NCI-H526 treated with DMSO at 0.1 percent for 48 hours (cell line): Measurements from ENCODE around the gene CAPN15.
"Not testable (repeated sequence)": the region's sequence is repeated elsewhere in the genome, so short reads cannot be mapped to it uniquely, and the experiment has no call there.

Experiments
- DNase-seq: peaks from one replicate; lab custom pipeline; 2025; lab: John Stamatoyannopoulos, UW

The CAPN15 gene

GRCh38 chr16:527015-527903 lies at the start of gene CAPN15:
Gene CAPN15, plus strand, starts transcription at chr16:527712. Its CDS starts 19,127 bp downstream, at chr16:546839.
- peak; percentile 63 for DNase-seq

GRCh38 chr16:478287-478686 lies 49.2 kb upstream of the CAPN15 start:
- DNase-seq: not testable (repeated sequence)

- no peak for DNase-seq
These were observed 44.9 kb upstream of the CAPN15 start for GRCh38 chr16:482468-483185.

DNA sequence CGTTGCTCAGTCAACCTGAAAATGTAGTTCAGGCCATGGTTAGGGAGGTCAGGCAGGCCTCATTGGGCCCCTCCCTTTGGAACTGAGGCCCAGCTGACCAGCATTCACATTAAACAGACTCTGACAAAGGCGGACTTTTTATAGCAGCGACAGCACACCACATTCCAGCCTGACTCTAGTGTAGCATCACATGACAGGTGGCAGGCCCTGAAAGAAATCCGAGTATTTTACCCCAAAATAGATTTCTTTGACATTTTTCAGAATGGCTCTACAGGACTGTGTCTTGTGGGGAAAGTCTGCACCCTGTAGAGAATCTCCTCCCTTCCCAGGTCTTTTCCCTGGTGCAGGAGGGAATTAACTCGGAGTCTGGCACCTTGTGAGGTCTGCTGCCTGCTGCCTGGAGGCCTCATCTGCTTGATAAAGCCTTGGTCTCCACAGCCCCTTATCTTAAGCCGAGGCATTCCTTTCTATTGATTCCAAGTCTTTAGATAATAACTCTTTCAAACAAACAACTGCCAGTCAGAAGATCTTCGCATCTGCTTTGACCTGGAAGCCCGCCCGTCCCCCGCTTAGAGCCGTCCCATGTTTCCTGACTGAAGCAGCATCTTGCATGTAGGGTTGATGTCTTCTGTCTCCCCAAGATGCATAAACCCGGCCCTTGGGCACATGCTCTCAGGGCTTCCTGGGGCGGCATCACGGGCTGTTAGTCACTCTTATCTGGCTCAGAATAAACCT lies 44.0 kb upstream of the CAPN15 start:
- DNase-seq: no peak

- DNase-seq: no peak
These were observed 37.9 kb upstream of the CAPN15 start for GRCh38 chr16:489606-490005.

- no peak for DNase-seq
These were observed 36.7 kb upstream of the CAPN15 start for GRCh38 chr16:490768-491167.

- no peak for DNase-seq
These were observed 36.1 kb upstream of the CAPN15 start for GRCh38 chr16:491220-491919.

DNA sequence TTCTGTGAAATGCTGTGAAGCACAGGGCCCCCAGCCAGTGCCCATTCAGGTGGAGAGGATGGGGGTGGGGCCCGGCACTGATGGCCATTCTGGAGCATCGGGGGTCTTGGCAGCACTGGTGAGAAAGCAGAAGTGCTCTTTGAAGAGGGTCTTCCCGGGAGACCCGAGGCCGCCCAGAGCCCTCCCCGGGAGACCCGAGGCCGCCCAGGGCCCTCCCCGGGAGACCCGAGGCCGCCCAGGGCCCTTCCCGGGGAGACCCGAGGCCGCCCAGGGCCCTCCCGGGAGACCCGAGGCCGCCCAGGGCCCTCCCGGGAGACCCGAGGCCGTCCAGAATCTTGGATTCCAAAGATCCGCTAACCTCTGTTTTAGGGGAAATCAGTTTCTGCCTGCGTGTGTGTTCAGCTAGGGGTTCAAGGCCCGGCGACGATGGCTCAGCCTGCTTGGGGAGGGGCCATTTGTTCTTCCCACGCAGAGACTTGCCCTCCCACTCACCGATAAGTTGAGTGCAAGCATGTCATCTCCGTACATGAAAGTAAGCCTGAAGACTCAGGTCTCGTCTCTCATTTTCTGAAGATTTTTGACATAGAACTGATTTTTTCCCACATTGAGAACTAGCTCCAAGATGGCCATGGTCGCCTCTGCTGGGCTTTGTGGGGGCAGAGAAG lies 35.2 kb upstream of the CAPN15 start:
- no peak for DNase-seq

DNA sequence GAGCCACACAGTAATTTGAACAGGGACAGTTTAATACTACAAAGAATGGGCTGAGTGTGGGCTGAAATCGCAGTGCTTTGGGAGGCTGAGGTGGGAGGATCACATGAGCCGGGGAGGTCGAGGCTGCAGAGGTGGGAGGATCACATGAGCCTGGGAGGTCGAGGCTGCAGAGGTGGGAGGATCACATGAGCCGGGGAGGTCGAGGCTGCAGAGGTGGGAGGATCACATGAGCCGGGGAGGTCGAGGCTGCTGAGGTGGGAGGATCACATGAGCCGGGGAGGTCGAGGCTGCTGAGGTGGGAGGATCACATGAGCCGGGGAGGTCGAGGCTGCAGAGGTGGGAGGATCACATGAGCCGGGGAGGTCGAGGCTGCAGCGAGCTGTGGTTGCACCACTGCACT lies 32.8 kb upstream of the CAPN15 start:
- not testable (repeated sequence) for DNase-seq

- DNase-seq: no peak
These were observed 32.3 kb upstream of the CAPN15 start for GRCh38 chr16:495127-495748.

DNA sequence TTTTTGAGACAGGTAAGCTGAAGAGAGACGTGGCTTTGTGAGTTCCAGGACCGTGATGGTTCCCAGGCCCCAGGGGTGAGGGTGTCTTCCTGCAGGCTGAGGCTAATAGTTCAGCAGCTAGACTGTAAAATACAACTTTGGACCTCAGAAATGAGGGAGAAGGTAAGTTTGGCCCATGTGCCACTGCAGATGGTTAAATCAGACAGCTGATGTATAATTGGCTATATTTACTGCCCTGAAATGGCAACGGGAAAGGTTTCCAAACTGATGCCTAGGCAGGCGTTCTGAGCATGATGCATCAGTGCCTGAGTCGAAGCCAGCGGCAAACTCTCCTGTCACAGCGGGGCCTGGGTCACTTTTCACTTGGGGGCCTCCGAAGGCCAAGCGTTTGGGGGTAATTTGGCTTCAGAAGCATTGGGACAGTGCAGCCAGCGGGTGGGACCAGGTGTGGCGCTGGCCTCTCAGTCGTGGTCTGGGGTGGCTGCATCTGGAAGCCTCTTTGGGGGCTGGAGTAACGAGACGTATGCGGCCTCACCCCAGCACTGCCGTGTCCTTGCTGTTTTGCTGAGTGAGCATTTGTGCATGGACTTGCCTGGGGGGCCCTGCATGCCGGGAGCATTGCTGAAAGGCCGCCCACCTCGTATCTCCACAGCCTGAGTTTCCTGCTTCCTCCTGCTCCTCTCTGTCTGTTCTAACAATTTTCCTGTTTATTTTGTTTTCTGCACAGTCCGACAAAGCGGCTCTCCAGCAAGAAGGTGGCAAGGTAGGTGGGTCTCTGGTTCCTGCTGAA lies 31.2 kb upstream of the CAPN15 start:
- no peak for DNase-seq

GRCh38 chr16:497258-497657 lies 30.3 kb upstream of the CAPN15 start:
- no peak for DNase-seq

GRCh38 chr16:499924-500323 lies 27.6 kb upstream of the CAPN15 start:
- no peak for DNase-seq

- DNase-seq: no peak
These were observed 26.8 kb upstream of the CAPN15 start for GRCh38 chr16:500709-501108.

DNA sequence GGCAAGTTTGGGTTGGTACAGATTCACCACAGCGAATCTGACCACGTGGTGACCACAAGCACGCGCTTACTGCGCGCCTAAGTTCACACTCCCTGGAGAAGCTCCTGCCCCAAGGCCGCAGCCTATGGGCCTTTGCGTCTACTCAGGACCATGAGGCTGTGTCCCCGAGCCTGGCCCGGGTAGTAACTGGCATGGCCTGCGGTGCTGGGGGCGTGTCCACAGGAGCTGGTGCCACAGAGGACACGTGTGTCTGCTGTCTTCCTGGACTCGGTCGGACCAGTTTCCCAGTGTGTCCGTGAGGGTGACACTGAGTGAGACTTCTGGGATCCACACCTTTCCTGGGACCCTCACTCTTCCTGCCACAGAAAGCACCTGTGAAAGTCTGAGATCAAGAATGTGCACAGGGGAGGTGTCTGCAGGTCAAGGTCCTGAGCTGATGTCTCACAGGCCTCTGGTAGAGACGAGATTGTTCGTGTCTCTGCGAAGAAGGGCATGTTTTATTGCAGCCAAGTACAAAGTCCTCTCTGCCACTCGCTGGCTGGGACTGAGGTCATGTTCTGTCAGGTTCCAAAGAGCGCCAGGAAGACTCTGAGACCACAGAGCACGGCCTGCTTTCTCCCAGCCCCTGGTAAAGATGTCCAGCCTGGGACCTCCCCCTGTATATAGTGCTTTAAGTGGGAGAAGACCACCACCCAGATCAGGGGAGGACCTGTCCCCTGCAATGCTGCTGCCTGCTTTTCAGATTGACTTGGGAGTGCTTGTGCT lies 25.2 kb upstream of the CAPN15 start:
- DNase-seq: no peak

DNA sequence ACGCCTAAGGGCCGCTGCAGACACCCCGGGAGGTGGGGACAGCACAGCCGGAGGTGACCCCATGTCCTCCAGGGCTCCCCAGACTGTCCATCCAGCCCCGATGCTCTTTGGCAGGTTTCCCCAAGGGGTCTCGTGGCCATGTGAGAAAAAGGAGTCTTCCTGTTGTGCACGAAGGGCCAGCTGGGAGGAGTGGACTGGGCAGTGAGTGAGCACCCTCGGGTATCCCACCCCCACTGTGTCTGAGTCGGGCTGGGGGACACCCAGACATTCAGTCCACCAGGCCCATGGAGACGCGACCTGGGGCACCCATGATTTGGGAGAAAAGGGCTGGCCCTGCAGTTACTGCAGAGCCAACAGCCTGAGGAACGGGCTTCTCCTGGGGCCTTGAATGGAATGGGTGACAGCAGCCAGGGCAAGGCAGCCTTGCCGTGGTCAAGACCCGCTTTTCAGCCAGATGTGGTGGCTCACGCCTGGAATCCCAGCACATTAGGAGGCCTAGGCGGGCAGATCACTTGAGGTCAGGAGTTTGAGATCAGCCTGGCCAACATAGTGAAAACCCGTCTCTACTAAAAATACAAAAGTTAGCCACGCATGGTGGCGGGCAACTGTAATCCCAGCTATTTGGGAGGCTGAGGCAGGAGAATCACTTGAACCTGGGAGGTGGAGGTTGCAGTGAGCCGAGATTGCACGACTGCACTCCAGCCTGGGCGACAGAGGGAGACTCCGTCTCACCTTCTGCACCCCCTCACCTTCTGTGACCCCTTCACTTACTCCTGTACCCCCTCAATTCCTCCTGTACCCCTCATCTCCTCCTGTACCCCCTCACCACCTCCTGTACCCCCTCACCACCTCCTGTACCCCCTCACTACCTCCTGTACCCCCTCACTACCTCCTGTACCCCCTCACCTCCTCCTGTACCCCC lies 24.1 kb upstream of the CAPN15 start:
- no peak for DNase-seq

DNA sequence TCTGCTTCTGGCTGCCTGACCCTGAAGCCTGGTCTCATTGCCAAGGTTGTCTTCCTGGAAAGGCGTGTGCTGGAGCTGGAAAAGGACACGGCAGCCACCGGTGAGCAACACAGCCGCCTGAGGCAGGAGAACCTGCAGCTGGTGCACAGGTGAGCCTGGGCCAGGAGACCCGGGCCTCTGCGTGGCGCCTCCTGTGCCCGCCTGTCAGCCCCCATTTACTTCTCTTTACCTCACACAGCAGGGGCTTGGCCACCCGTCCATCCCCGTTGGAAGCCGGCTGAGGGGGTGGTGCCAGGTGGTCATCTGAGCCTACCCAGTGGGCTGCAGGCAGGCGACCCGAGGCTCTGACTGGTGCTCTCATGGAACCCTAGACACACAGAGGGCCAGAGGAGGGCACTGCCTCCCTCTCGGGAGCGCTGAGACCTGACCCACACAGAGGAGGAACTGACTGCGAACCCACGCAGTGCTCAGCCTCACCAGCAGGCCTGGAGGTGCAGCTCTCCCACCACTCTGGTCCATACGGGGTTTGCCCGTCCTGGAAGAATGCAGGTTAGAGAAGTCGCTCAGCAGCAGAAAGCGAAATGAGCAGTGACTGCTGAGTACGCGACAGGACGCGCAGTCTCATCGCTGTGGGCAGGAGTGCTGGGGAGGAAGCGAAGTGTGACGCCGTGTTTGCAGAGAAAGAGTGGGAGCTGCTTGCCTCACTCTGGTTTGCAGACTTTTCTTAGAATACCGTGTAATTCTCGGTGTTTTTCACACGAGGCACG lies 21.9 kb upstream of the CAPN15 start:
- DNase-seq: no peak

DNA sequence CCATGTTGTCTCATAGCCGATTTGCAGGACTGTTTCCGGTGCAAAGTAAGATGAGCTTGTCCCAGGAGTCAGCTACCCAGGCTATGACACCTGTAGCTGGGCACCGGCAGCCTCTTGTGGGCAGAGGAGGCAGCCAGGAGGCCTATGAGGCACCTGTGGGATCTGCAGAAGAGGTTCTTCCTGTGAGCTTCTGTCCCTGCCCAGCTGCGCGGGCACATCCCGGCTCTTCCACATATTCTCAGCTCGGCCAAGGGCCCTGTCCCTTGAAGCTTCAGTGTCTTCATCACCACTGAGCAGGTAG lies 21.3 kb upstream of the CAPN15 start:
- DNase-seq: no peak
